Measurements from ENCODE around the gene B4GALT1. TPM values are rescaled to one million over a fixed set of nuclear protein-coding genes. Genes with fewer than 3 reads are reported as not detected.

The B4GALT1 gene
- total RNA-seq, 1 experiment from 2014 or later, result 31.4 TPM

DNA sequence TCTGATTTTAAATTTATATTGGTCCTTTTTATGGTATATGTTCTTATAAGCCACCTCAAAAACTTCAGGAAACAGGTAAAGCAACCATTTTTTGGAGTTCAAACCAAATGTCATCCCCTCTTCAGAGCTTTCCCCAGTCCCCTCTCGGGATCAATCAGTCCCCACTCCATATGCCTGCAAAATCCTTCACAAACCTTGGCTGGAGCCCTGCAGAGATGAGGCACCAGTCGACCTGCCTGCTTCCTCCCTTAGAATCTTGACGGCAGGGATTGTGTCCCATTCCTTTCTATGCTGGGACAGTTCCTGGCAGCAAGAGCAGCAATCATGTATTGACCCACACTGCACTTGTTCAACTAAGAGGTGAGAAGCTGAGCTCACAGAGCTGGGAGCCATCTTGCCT lies 22.6 kb downstream of the B4GALT1 start:
- no peak overlapping the region for H3K9ac ChIP-seq (ENCODE audit: low read length)
- H3K4me1 ChIP-seq (ENCODE audit: control insufficient read depth in 1 of 2, insufficient read depth in 2 of 2, low read length in 2 of 2), result peaks cover 0 to 15% of the 10 kb centered on the region in 2 experiments; a peak in 1 of 4 replicates
- H3K4me2 ChIP-seq (ENCODE audit: low read length), result no peak overlapping the region
- no peaks in the 10 kb centered on the region for H3K27me3 ChIP-seq (ENCODE audit: insufficient read depth, low read length)
- no peak overlapping the region for H2AFZ ChIP-seq (ENCODE audit: low read depth, low read length, poor library complexity, severe bottlenecking)
- no peaks in the 10 kb centered on the region for H4K20me1 ChIP-seq (ENCODE audit: insufficient read depth)
- intact Hi-C loops (cut with micrococcal nuclease), result no loop called here
- ChIA-PET RAD21 (ENCODE audit: low non-redundant PET in 1 of 2, low total read pairs in 2 of 2, uncharacterized antibody in 2 of 2, unreplicated experiment in 2 of 2) (no interaction called here), CTCF (no interaction called here), POLR2A (no interaction called here)
- no peak for ATAC-seq
- H3K36me3 ChIP-seq (ENCODE audit: control insufficient read depth in 1 of 2, insufficient read depth in 2 of 2, low read length in 2 of 2), result no peaks in the 10 kb centered on the region
- no peak overlapping the region for H3K27ac ChIP-seq (ENCODE audit: low read depth, low read length)
- H3K9me3 ChIP-seq (ENCODE audit: control insufficient read depth in 1 of 2, insufficient read depth in 1 of 2, low read depth in 1 of 2, low read length in 2 of 2), result no peaks in the 10 kb centered on the region
- H3K79me2 ChIP-seq (ENCODE audit: insufficient read depth, low read length), result peaks cover 12% of the 10 kb centered on the region; the same call in 1 of the 2 replicates
- no TSS peak for BruUV-seq (replicated peaks)
- no peak for DNase-seq (ENCODE audit: low read depth, low spot score)
- no peak overlapping the region for H3K4me3 ChIP-seq (replicated peaks in 1 of 2; ENCODE audit: low read depth in 1 of 2, low read length in 2 of 2)
- no peak for TF ChIP-seq YY1 (IDR thresholded peaks at IDR 0.05; ENCODE audit: extremely low read depth, insufficient replicate concordance, low read depth, low read length)
- no peak for TF ChIP-seq POLR2AphosphoS5 (IDR thresholded peaks at IDR 0.05; ENCODE audit: low read depth, low read length)
- TF ChIP-seq ZNF274 (IDR thresholded peaks at IDR 0.05; ENCODE audit: low read depth, low read length), result no peak
- no peak for TF ChIP-seq EGR1 (IDR thresholded peaks at IDR 0.05; ENCODE audit: low read depth)
- no peak for TF ChIP-seq CBX3 (IDR thresholded peaks at IDR 0.05; ENCODE audit: low read depth)
- no peak for TF ChIP-seq CEBPB (IDR thresholded peaks at IDR 0.05; ENCODE audit: low read depth)
- TF ChIP-seq, protein P1, sequence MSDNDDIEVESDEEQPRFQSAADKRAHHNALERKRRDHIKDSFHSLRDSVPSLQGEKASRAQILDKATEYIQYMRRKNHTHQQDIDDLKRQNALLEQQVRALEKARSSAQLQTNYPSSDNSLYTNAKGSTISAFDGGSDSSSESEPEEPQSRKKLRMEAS (IDR thresholded peaks at IDR 0.05), result no peak
- TF ChIP-seq POLR2A (IDR thresholded peaks at IDR 0.05; ENCODE audit: borderline replicate concordance, extremely low read depth, insufficient read depth, insufficient read length), result no peak
- no peak for TF ChIP-seq SRF (IDR thresholded peaks at IDR 0.05; ENCODE audit: low read depth)
- no peak for TF ChIP-seq SP1 (IDR thresholded peaks at IDR 0.05; ENCODE audit: low read depth)
- TF ChIP-seq, protein P2, sequence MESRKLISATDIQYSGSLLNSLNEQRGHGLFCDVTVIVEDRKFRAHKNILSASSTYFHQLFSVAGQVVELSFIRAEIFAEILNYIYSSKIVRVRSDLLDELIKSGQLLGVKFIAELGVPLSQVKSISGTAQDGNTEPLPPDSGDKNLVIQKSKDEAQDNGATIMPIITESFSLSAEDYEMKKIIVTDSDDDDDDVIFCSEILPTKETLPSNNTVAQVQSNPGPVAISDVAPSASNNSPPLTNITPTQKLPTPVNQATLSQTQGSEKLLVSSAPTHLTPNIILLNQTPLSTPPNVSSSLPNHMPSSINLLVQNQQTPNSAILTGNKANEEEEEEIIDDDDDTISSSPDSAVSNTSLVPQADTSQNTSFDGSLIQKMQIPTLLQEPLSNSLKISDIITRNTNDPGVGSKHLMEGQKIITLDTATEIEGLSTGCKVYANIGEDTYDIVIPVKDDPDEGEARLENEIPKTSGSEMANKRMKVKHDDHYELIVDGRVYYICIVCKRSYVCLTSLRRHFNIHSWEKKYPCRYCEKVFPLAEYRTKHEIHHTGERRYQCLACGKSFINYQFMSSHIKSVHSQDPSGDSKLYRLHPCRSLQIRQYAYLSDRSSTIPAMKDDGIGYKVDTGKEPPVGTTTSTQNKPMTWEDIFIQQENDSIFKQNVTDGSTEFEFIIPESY (IDR thresholded peaks at IDR 0.05; ENCODE audit: extremely low read depth, insufficient replicate concordance, low read length), result no peak
- TF ChIP-seq, protein P3, sequence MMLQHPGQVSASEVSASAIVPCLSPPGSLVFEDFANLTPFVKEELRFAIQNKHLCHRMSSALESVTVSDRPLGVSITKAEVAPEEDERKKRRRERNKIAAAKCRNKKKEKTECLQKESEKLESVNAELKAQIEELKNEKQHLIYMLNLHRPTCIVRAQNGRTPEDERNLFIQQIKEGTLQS (IDR thresholded peaks at IDR 0.05), result no peak
- no peak for TF ChIP-seq EZH2phosphoT487 (IDR thresholded peaks at IDR 0.05; ENCODE audit: borderline replicate concordance)
- TF ChIP-seq JUND (IDR thresholded peaks at IDR 0.05), result no peak
- no peak for TF ChIP-seq RAD21 (IDR thresholded peaks at IDR 0.05; ENCODE audit: low read depth)
- TF ChIP-seq ZFX (IDR thresholded peaks at IDR 0.05), result no peak
- no peaks in the 10 kb centered on the region for H3K9me2 ChIP-seq (ENCODE audit: insufficient read depth)

All from HCT116 (cell line).